ENCODE measurements around the gene LGMN.

DNA sequence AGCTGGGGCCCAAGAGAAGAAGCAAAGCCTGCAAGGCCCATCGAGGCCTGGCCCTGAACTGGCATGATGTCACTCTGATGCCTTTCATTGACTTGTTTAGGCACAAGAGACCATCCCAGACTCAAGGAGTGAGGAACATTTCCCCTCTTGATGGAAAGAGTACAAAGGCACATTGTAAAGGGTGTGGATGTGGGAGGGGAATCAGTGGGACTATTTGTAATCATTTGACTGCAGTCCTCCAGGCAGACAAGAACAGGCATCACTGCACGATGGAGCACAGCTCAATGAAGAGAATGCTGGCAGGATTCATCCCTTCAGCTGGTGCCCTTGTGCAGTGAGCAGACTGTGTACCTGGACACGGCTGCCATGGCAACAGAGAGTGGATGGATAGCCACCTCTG, 87.9 kb downstream of the LGMN start:
- TF ChIP-seq, protein P1, sequence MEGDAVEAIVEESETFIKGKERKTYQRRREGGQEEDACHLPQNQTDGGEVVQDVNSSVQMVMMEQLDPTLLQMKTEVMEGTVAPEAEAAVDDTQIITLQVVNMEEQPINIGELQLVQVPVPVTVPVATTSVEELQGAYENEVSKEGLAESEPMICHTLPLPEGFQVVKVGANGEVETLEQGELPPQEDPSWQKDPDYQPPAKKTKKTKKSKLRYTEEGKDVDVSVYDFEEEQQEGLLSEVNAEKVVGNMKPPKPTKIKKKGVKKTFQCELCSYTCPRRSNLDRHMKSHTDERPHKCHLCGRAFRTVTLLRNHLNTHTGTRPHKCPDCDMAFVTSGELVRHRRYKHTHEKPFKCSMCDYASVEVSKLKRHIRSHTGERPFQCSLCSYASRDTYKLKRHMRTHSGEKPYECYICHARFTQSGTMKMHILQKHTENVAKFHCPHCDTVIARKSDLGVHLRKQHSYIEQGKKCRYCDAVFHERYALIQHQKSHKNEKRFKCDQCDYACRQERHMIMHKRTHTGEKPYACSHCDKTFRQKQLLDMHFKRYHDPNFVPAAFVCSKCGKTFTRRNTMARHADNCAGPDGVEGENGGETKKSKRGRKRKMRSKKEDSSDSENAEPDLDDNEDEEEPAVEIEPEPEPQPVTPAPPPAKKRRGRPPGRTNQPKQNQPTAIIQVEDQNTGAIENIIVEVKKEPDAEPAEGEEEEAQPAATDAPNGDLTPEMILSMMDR (IDR thresholded peaks at IDR 0.05; ENCODE audit: insufficient read depth, low read length): no peak
- TF ChIP-seq, protein P2, sequence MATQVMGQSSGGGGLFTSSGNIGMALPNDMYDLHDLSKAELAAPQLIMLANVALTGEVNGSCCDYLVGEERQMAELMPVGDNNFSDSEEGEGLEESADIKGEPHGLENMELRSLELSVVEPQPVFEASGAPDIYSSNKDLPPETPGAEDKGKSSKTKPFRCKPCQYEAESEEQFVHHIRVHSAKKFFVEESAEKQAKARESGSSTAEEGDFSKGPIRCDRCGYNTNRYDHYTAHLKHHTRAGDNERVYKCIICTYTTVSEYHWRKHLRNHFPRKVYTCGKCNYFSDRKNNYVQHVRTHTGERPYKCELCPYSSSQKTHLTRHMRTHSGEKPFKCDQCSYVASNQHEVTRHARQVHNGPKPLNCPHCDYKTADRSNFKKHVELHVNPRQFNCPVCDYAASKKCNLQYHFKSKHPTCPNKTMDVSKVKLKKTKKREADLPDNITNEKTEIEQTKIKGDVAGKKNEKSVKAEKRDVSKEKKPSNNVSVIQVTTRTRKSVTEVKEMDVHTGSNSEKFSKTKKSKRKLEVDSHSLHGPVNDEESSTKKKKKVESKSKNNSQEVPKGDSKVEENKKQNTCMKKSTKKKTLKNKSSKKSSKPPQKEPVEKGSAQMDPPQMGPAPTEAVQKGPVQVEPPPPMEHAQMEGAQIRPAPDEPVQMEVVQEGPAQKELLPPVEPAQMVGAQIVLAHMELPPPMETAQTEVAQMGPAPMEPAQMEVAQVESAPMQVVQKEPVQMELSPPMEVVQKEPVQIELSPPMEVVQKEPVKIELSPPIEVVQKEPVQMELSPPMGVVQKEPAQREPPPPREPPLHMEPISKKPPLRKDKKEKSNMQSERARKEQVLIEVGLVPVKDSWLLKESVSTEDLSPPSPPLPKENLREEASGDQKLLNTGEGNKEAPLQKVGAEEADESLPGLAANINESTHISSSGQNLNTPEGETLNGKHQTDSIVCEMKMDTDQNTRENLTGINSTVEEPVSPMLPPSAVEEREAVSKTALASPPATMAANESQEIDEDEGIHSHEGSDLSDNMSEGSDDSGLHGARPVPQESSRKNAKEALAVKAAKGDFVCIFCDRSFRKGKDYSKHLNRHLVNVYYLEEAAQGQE (IDR thresholded peaks at IDR 0.05; ENCODE audit: insufficient replicate concordance, low read depth): no peak
- TF ChIP-seq POLR2AphosphoS5 (IDR thresholded peaks at IDR 0.05; ENCODE audit: low read depth) (no peak), GABPA (IDR thresholded peaks at IDR 0.05; ENCODE audit: low read depth) (no peak), SPI1 (IDR thresholded peaks at IDR 0.05; ENCODE audit: borderline replicate concordance, low read depth) (no peak)
